Measurements from ENCODE around the gene ACP6.

GRCh38 chr1:147699686-147700041 lies 29.3 kb upstream of the ACP6 start:
- TF ChIP-seq CTCF (IDR thresholded peaks at IDR 0.05; ENCODE audit: extremely low read depth in 1 of 2, insufficient read depth in 1 of 2, low read depth in 1 of 2, low read length in 2 of 2), result no peak
- TF ChIP-seq POLR2A (IDR thresholded peaks at IDR 0.05; ENCODE audit: low read depth, low read length), result no peak
- TF ChIP-seq MAX (IDR thresholded peaks at IDR 0.05; ENCODE audit: insufficient read depth, insufficient read length), result no peak
- TF ChIP-seq POLR2AphosphoS5 (IDR thresholded peaks at IDR 0.05; ENCODE audit: insufficient read depth, low read depth, low read length), result no peak
- no peak for TF ChIP-seq FOS (IDR thresholded peaks at IDR 0.05; ENCODE audit: borderline replicate concordance, insufficient read depth, low read length)
- TF ChIP-seq EZH2 (IDR thresholded peaks at IDR 0.05; ENCODE audit: borderline replicate concordance, low read depth, low read length, severe bottlenecking), result no peak
- TF ChIP-seq GATA2 (IDR thresholded peaks at IDR 0.05; ENCODE audit: insufficient read depth, insufficient read length, low read depth, low read length), result no peak
